ENCODE data around the gene RNF41. TPM values are rescaled to one million over a fixed set of nuclear protein-coding genes. Genes with fewer than 3 reads are reported as not detected.

RNF41 gene
- total and polyA plus RNA-seq, 2 donors (not counting 3 experiments of a cell fraction or from before 2014, with no cell fraction given), result 88.3 to 203 TPM

GRCh38 chr12:56252649-56253048 is 30.9 kb upstream of the RNF41 start:
- H3K4me3 ChIP-seq (replicated peaks in 1 of 3; ENCODE audit: insufficient read depth in 1 of 3, low read depth in 1 of 3, low read length in 3 of 3), result no peak overlapping the region
- H3K9me1 ChIP-seq (replicated peaks; ENCODE audit: control insufficient read depth, extremely low read depth, insufficient read depth, low read length), result no peaks in the 10 kb centered on the region
- no peak overlapping the region for H3K4me2 ChIP-seq (ENCODE audit: insufficient read depth, low read length)
- FAIRE-seq, result no peak
- no peak overlapping the region for H3K9ac ChIP-seq (replicated peaks; ENCODE audit: extremely low read depth, insufficient read depth, low read length)
- dilution Hi-C loops (cut with MboI; ENCODE audit: extremely low pct_ligation_motif_present, low sequenced_read_pairs), result no loop called here
- POLR2A ChIA-PET, result no interaction called here
- H3K9me3 ChIP-seq (replicated peaks; ENCODE audit: control insufficient read depth, insufficient read depth, low read length), result no peaks in the 10 kb centered on the region
- no peak for TF ChIP-seq EZH2 (IDR thresholded peaks at IDR 0.05; ENCODE audit: borderline replicate concordance, low read depth, low read length, severe bottlenecking)
- no peak for TF ChIP-seq MYC (IDR thresholded peaks at IDR 0.05; ENCODE audit: low read depth, low read length)
- TF ChIP-seq JUN (IDR thresholded peaks at IDR 0.05; ENCODE audit: borderline replicate concordance, insufficient read depth, insufficient read length, low read depth), result no peak
- no peak for TF ChIP-seq POLR2AphosphoS5 (IDR thresholded peaks at IDR 0.05; ENCODE audit: insufficient read depth, low read depth, low read length)
- no peak for TF ChIP-seq POLR2A (IDR thresholded peaks at IDR 0.05; ENCODE audit: low read depth, low read length)
- TF ChIP-seq FOS (IDR thresholded peaks at IDR 0.05; ENCODE audit: borderline replicate concordance, insufficient read depth, low read length), result no peak
- TF ChIP-seq GATA2 (IDR thresholded peaks at IDR 0.05; ENCODE audit: insufficient read depth, insufficient read length, low read depth, low read length), result no peak
- H4K20me1 ChIP-seq (replicated peaks; ENCODE audit: control insufficient read depth, extremely low read depth, insufficient read depth, low read length), result no peaks in the 10 kb centered on the region
- peaks cover 30 to 56% of the 10 kb centered on the region in 2 experiments for H3K36me3 ChIP-seq (ENCODE audit: control insufficient read depth in 2 of 2, extremely low read depth in 1 of 2, insufficient read depth in 2 of 2, low read length in 2 of 2)
- no peak overlapping the region for H3K27ac ChIP-seq (ENCODE audit: insufficient read depth, low read depth, low read length)
- H3K4me1 ChIP-seq (ENCODE audit: control insufficient read depth, extremely low read depth, insufficient read depth, low read length), result peaks cover 12% of the 10 kb centered on the region
- DNase-seq (ENCODE audit: low read depth, low spot score), result no peak
- H2AFZ ChIP-seq (ENCODE audit: low read depth, low read length), result no peak overlapping the region
- intact Hi-C loops (cut with micrococcal nuclease), result no loop called here
- CTCF ChIA-PET, result interaction anchor here (1.1 to 1.4 kb wide), 2 partner anchors 11 to 46 kb away, joined by 3 read pairs; no protein-coding TSS in a partner anchor
- no peaks in the 10 kb centered on the region for H3K27me3 ChIP-seq (ENCODE audit: control insufficient read depth in 2 of 2, insufficient read depth in 2 of 2, low read length in 2 of 2)
- BruUV-seq (replicated peaks), result no TSS peak
- H3K79me2 ChIP-seq (ENCODE audit: control insufficient read depth, insufficient read depth, low read length), result peaks cover 22% of the 10 kb centered on the region

- no peaks in the 10 kb centered on the region for H3K4me1 ChIP-seq (ENCODE audit: control insufficient read depth, extremely low read depth, insufficient read depth, low read length)
- no peak overlapping the region for H3K4me3 ChIP-seq (replicated peaks in 1 of 3; ENCODE audit: insufficient read depth in 1 of 3, low read depth in 1 of 3, low read length in 3 of 3)
- ChIA-PET POLR2A (no interaction called here), CTCF (interaction anchor here (2.8 kb wide), 1 partner anchor 10 kb away, joined by 11 read pairs; the partner anchor contains the start of gene ANKRD52)
- TF ChIP-seq JUN (IDR thresholded peaks at IDR 0.05; ENCODE audit: borderline replicate concordance, insufficient read depth, insufficient read length, low read depth), result no peak
- no peak for TF ChIP-seq POLR2A (IDR thresholded peaks at IDR 0.05; ENCODE audit: low read depth, low read length)
- TF ChIP-seq CTCF (IDR thresholded peaks at IDR 0.05; ENCODE audit: extremely low read depth in 1 of 2, insufficient read depth in 1 of 2, low read depth in 1 of 2, low read length in 2 of 2), result no peak
- TF ChIP-seq GATA2 (IDR thresholded peaks at IDR 0.05; ENCODE audit: insufficient read depth, insufficient read length, low read depth, low read length), result no peak
- TF ChIP-seq FOS (IDR thresholded peaks at IDR 0.05; ENCODE audit: borderline replicate concordance, insufficient read depth, low read length), result no peak
- no peak for TF ChIP-seq MYC (IDR thresholded peaks at IDR 0.05; ENCODE audit: low read depth, low read length)
- TF ChIP-seq POLR2AphosphoS5 (IDR thresholded peaks at IDR 0.05; ENCODE audit: insufficient read depth, low read depth, low read length), result no peak
- no peak for TF ChIP-seq MAX (IDR thresholded peaks at IDR 0.05; ENCODE audit: insufficient read depth, insufficient read length)
- no peak for TF ChIP-seq EZH2 (IDR thresholded peaks at IDR 0.05; ENCODE audit: borderline replicate concordance, low read depth, low read length, severe bottlenecking)
- no peak overlapping the region for H2AFZ ChIP-seq (ENCODE audit: low read depth, low read length)
- no peaks in the 10 kb centered on the region for H4K20me1 ChIP-seq (replicated peaks; ENCODE audit: control insufficient read depth, extremely low read depth, insufficient read depth, low read length)
- peaks cover 35 to 67% of the 10 kb centered on the region in 2 experiments for H3K36me3 ChIP-seq (ENCODE audit: control insufficient read depth in 2 of 2, extremely low read depth in 1 of 2, insufficient read depth in 2 of 2, low read length in 2 of 2)
- H3K27me3 ChIP-seq (ENCODE audit: control insufficient read depth in 2 of 2, insufficient read depth in 2 of 2, low read length in 2 of 2), result no peaks in the 10 kb centered on the region
- dilution Hi-C loops (cut with MboI; ENCODE audit: extremely low pct_ligation_motif_present, low sequenced_read_pairs) (no loop called here), intact Hi-C loops (cut with micrococcal nuclease) (no loop called here)
- H3K79me2 ChIP-seq (ENCODE audit: control insufficient read depth, insufficient read depth, low read length), result no peaks in the 10 kb centered on the region
- no TSS peak for BruUV-seq (replicated peaks)
- DNase-seq (ENCODE audit: low read depth, low spot score), result no peak
- H3K4me2 ChIP-seq (ENCODE audit: insufficient read depth, low read length), result no peak overlapping the region
- H3K9me3 ChIP-seq (replicated peaks; ENCODE audit: control insufficient read depth, insufficient read depth, low read length), result no peaks in the 10 kb centered on the region
- no peak overlapping the region for H3K9ac ChIP-seq (replicated peaks; ENCODE audit: extremely low read depth, insufficient read depth, low read length)
- no peaks in the 10 kb centered on the region for H3K9me1 ChIP-seq (replicated peaks; ENCODE audit: control insufficient read depth, extremely low read depth, insufficient read depth, low read length)
- FAIRE-seq, result no peak
- H3K27ac ChIP-seq (ENCODE audit: insufficient read depth, low read depth, low read length), result no peak overlapping the region
Observed at GRCh38 chr12:56248711-56249110, 27.0 kb upstream of the RNF41 start.

Measured in endothelial cell of umbilical vein (primary cell).